Activated CD8-positive, alpha-beta memory T cell treated with anti-CD3 and anti-CD28 coated beads, Interleukin-2, amount 10 ng/mL, durations not matched to agents 7 days and 5 days (primary cell): Measurements from ENCODE around the gene ALS2CL. TPM values are rescaled to one million over a fixed set of nuclear protein-coding genes. Genes with fewer than 3 reads are reported as not detected.
A peak's percentile ranks its signal among the peaks of the same experiment; 100 is the strongest.

ENCODE experiments used
- ATAC-seq: fragments of 150-1000 bp; cut with Tn5 transposase; one replicate; pipeline ENCODE4 v1.10.0; 2021; ENCODE audit warnings: moderate library complexity
- CTCF ChIA-PET: fragments of 350-600 bp; sonication (Branson Sonifier 250); formaldehyde crosslinking; loops from one replicate; lab custom pipeline; 2021; ENCODE audit warnings: antibody characterized with exemption; lab: Charles Lee
- DNase-seq: peaks from one replicate; pipeline ENCODE4 v3.0.0-alpha.2; 2020
- H3K27ac Mint-ChIP-seq: one replicate; pipeline ENCODE4 v1.8.0; 2021; ENCODE audit warnings: mild to moderate bottlenecking, mixed read lengths
- H3K27me3 Mint-ChIP-seq: one replicate; pipeline ENCODE4 v1.8.0; 2021; ENCODE audit warnings: mixed read lengths
- H3K36me3 Mint-ChIP-seq: one replicate; pipeline ENCODE4 v1.8.0; 2021; ENCODE audit warnings: mild to moderate bottlenecking, mixed read lengths
- H3K4me1 Mint-ChIP-seq: one replicate; pipeline ENCODE4 v1.8.0; 2021; ENCODE audit warnings: mixed read lengths
- H3K4me3 Mint-ChIP-seq: one replicate; pipeline ENCODE4 v1.8.0; 2021; ENCODE audit warnings: mild to moderate bottlenecking, moderate library complexity, mixed read lengths
- H3K9me3 Mint-ChIP-seq: one replicate; pipeline ENCODE4 v1.8.0; 2022; ENCODE audit warnings: low read depth, mixed read lengths
- total RNA-seq, 2 experiments: library from RNA; stranded (reverse); gene quantifications; one replicate each; pipeline ENCODE4 v1.2.3, GENCODE V29; 2021

ALS2CL gene
- total RNA-seq, 2 experiments from 2014 or later, result 0.09 to 0.58 TPM

DNA sequence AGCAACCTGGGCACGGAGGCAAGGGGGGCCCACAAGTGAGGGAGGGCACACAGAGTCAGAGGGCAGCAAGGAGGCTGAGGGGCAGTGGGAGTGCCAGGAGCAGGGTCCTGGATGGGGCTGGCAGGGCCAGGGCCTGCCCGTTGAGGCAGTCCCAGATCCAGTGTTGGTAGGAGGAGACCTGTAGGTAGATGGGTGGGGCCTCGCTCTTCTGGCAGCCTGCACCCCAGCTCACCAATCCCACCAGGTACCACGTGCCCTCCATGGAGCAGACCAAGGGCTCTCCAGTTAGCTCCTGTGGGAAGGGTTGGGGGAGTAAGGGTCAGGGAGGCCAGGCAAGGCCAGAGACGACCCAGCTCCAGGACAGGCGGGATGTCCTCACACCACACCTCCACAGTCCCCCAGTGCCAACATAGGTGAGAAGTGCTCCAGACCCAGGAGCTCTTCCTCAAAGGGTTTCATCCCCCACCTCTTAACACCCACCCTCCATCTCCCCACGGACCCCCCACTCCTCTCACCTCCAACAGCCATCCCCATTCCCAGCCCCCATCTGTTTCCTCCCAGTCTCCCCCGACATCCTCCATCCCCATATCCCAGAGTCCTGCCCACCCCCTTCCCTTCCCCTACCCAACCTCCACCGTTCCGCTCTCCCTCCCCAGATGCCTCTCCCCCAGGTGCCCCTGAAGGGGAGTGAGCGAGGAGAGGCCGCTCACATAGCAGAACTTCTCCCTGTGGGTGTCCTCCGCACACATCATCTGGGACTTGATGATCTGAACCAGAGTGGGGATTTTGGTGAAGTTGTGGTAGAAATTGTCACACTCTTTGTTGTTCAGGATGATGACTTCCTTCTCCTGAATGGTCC lies 18.9 kb upstream of the ALS2CL start:
- DNase-seq (no peak), ATAC-seq (no peak)
- H3K27me3 Mint-ChIP-seq, result no peaks in the 10 kb centered on the region
- CTCF ChIA-PET, result no interaction called here
- H3K27ac Mint-ChIP-seq, result no peak overlapping the region
- H3K4me1 Mint-ChIP-seq, result no peaks in the 10 kb centered on the region
- no peaks in the 10 kb centered on the region for H3K36me3 Mint-ChIP-seq
- no peak overlapping the region for H3K4me3 Mint-ChIP-seq
- H3K9me3 Mint-ChIP-seq, result no peaks in the 10 kb centered on the region

DNA sequence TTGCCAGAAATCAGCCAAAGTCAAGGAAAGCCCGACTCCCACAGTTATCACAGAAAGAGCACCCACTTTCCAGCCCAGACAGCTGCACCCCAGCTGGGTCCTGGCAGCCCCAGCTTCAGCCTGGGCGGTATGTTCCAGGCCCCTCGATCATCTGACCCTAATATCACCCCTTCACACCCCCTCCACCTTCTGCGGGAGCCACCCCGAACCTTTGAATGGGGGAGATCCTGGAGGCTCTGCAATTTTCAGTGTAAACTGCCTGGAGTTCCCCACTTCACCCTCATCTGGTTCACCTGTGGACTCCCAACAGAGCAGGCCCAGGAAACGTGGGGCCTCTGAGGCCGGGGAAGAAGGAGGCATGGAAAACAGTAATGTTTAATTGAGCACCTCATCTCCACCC lies 18.3 kb upstream of the ALS2CL start:
- no peak for ATAC-seq
- no peak for DNase-seq
- H3K4me3 Mint-ChIP-seq, result no peak overlapping the region
- H3K4me1 Mint-ChIP-seq, result no peaks in the 10 kb centered on the region
- H3K9me3 Mint-ChIP-seq, result no peaks in the 10 kb centered on the region
- no peak overlapping the region for H3K27ac Mint-ChIP-seq
- CTCF ChIA-PET, result no interaction called here
- H3K36me3 Mint-ChIP-seq, result no peaks in the 10 kb centered on the region
- H3K27me3 Mint-ChIP-seq, result no peaks in the 10 kb centered on the region

DNA sequence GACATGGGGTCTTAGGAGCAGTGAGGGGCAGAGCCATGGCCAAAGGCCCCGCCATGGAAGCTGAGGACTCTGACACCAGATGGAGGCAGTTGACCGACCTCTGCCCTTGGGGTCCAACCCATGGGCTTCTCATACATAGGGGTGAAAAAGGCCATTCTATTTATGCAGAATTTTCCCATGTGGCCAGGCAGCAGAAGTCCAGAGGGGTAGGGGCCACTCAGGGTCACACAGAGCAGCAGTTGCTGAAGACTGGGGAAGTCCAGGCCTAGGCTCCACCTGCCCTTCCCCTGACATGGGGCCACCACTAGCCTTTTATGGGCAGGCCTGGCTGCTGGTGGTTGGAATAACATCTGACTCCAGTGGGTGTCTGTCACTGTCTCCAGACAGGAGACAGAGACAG lies 17.8 kb upstream of the ALS2CL start:
- no peaks in the 10 kb centered on the region for H3K9me3 Mint-ChIP-seq

DNA sequence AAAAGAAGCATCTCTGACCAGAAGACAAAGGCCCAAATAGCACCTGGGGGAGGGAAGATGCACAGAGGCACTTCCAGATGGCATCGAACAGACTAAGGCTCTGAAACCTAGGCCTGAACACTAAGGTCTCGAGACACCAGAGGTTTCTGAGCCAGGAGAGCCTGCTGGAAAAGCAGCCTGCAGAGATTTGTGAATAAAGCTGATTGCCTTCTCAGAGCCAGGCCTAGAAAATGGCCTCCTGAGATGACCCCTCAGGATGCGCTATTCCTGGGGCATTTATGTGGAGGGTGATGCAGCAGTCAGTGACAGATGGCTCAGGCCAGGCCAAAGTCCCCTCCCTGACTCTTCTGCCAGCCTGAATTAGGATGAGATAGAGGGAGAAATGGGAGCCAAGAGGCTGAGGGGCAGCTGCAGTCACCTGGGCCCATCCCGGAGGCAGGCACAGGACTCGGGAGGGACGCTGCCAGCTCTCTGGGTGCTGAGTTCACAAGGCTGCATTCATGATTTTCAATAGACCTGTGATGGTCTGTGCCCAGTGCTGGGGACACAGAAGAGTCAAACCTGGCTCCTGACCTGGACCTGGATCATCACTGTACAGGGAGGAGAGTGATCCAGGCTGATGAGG lies 17.3 kb upstream of the ALS2CL start:
- Mint-ChIP-seq H3K27ac (no peak overlapping the region), H3K9me3 (no peaks in the 10 kb centered on the region), H3K4me1 (no peaks in the 10 kb centered on the region), H3K27me3 (no peaks in the 10 kb centered on the region), H3K36me3 (no peaks in the 10 kb centered on the region), H3K4me3 (no peak overlapping the region)
- CTCF ChIA-PET, result interaction anchor here (0.6 kb wide), 1 partner anchor 639 kb away, joined by 3 read pairs; no protein-coding TSS in a partner anchor
- ATAC-seq (no peak), DNase-seq (no peak)

More for the DNA sequence above, 17.8 kb upstream of the ALS2CL start:
- ATAC-seq, result no peak
- Mint-ChIP-seq H3K36me3 (no peaks in the 10 kb centered on the region), H3K4me3 (no peak overlapping the region), H3K27ac (no peak overlapping the region), H3K4me1 (no peaks in the 10 kb centered on the region), H3K27me3 (no peaks in the 10 kb centered on the region)
- no peak for DNase-seq
- CTCF ChIA-PET, result no interaction called here

DNA sequence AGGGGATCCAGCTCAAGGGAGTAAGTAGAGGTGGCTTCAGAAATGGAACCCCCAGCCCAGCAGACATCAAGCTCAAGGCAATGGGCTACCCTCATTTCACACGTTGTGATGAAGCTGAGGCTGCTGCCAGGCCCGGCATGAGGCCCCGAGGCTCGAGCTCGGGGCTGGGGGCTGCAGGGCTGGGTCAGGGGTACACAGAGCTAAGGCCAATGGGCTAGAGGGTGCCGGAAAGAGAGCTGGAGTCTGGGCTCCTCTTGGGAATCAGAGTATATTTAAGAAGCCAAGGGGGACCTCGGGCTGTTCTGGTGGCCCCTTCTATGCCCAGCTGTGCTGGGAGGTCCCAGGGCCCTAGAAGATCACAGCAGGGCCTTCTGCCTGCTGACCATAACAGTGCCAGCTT lies 16.8 kb upstream of the ALS2CL start:
- H3K9me3 Mint-ChIP-seq, result no peaks in the 10 kb centered on the region
- no peaks in the 10 kb centered on the region for H3K4me1 Mint-ChIP-seq
- DNase-seq (no peak), ATAC-seq (no peak)
- H3K36me3 Mint-ChIP-seq, result no peaks in the 10 kb centered on the region
- CTCF ChIA-PET, result interaction anchor here (0.5 to 1.2 kb wide), 2 partner anchors 27 to 184 kb away, joined by 3 read pairs; no protein-coding TSS in a partner anchor
- no peak overlapping the region for H3K27ac Mint-ChIP-seq
- H3K27me3 Mint-ChIP-seq, result no peaks in the 10 kb centered on the region
- H3K4me3 Mint-ChIP-seq, result no peak overlapping the region

DNA sequence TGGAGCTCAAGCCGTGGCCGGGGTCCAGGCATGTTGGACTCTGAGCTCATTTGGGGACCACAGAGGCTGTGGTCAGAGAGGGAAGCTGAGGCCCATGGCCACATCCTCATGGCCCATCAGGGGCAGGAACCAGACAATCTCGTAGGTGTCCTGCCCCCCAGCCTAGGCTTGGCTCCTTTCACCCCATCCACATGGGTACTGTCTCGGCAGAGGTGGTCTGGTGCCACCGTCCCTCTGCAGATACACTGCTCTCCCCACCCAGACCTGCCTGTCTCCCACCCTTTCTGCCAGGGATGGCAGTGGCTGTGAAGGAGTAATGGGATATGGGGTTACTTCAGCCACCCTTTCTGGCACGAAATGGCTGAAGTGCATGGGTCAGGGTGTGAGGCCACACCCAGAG lies 16.2 kb upstream of the ALS2CL start:
- Mint-ChIP-seq H3K27ac (no peak overlapping the region), H3K36me3 (no peaks in the 10 kb centered on the region), H3K4me1 (no peaks in the 10 kb centered on the region), H3K4me3 (no peak overlapping the region), H3K27me3 (no peaks in the 10 kb centered on the region), H3K9me3 (no peaks in the 10 kb centered on the region)
- DNase-seq, result no peak
- CTCF ChIA-PET, result interaction anchor here (0.5 to 1.2 kb wide), 2 partner anchors 27 to 185 kb away, joined by 3 read pairs; no protein-coding TSS in a partner anchor
- ATAC-seq, result no peak

DNA sequence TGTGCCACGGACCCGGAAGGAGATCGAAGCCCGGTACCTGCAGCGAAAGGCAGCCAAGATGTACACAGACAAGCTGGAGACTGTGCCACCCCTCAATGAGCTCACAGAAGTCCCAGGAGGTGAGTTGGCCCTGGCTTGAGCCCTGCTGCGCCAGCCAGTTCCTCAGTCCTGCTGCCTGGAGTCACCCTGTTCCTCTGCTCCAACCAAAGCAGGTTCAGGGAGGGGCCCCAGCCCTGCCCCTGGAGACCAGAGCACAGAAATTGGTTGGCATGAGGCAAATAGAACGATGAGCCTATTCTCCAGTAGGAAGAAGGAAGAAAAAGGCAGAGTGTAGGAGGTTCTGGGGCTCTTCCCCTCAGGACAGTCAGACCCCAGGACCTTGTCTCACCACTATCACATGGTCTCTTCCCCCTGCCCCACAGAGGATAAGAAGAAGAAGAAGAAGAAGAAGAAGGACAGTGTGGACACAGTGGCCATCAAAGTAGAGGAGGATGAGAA lies 15.7 kb upstream of the ALS2CL start:
- DNase-seq, result no peak
- Mint-ChIP-seq H3K36me3 (no peaks in the 10 kb centered on the region), H3K4me1 (no peaks in the 10 kb centered on the region), H3K27ac (no peak overlapping the region), H3K9me3 (no peaks in the 10 kb centered on the region), H3K4me3 (no peak overlapping the region), H3K27me3 (no peaks in the 10 kb centered on the region)
- ATAC-seq, result no peak
- CTCF ChIA-PET, result interaction anchor here (1.2 to 4.4 kb wide), 2 partner anchors 186 kb away, joined by 3 to 23 read pairs; no protein-coding TSS in a partner anchor

DNA sequence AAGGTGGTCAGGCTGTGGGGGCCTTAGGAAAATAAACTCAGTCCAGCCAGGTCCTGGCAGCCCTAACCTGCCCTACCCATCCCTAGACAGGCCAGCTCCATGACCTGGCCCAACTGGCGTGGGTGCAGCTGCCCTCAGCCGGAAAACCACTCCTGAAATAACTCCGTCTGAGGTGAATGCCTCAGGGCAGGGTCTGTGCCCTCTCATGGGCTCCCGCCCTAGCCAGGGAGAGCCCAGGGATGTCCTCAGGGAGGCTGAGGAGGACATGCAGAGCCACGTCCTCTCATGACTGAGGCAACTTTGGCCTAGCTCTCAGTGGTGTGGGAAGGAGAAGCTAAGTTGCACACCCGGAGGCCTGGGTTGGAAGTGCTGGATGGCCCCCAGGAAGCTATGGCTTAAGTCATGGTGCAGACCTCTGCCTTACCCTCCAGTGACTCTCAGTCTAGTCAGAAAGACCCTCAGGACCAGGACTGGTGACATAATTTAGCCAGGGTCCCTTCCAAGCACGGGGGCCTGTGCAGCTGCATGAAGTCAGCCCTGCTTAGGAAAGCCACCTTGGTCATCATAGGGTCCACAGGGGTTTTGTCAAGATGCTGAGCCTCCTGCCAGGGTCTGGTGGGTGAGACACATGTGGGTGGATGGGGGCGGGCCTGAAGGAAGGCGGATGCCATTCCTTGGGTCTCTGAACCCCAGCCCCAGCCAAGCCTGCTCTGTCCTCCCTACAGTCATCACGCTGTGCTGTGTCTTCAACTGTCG lies 15.1 kb upstream of the ALS2CL start:
- Mint-ChIP-seq H3K27me3 (no peaks in the 10 kb centered on the region), H3K4me1 (no peaks in the 10 kb centered on the region), H3K9me3 (no peaks in the 10 kb centered on the region), H3K36me3 (no peaks in the 10 kb centered on the region), H3K4me3 (no peak overlapping the region), H3K27ac (no peak overlapping the region)
- no peak for DNase-seq
- CTCF ChIA-PET, result interaction anchor here (1.0 to 4.4 kb wide), 5 partner anchors 12 to 187 kb away, joined by 3 to 23 read pairs (median 3); no protein-coding TSS in a partner anchor
- ATAC-seq, result no peak

DNA sequence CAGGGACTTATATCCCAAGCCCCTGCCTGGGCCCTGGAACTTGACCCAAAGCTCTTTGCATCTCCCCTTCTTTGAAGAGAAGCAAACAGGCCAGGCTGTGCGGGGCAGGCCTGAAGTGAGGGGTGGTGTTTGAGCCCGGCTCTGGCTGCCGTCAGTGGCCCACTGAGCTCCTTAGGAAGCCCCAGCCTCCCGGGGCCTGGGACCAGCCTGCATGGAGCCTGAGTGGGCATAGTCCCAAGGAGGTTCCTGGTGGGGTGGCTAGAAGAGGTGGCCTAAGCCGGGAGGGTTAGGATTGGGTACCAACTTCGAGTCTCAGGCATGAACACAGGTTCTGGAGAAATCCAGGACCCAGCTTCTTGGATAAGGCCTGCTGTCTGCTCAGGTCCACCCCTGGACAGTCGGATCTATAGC lies 14.1 kb upstream of the ALS2CL start:
- CTCF ChIA-PET, result interaction anchor here (1.0 to 4.4 kb wide), 5 partner anchors 11 to 188 kb away, joined by 3 to 23 read pairs (median 3); no protein-coding TSS in a partner anchor
- H3K4me1 Mint-ChIP-seq, result no peaks in the 10 kb centered on the region
- DNase-seq, result no peak

DNA sequence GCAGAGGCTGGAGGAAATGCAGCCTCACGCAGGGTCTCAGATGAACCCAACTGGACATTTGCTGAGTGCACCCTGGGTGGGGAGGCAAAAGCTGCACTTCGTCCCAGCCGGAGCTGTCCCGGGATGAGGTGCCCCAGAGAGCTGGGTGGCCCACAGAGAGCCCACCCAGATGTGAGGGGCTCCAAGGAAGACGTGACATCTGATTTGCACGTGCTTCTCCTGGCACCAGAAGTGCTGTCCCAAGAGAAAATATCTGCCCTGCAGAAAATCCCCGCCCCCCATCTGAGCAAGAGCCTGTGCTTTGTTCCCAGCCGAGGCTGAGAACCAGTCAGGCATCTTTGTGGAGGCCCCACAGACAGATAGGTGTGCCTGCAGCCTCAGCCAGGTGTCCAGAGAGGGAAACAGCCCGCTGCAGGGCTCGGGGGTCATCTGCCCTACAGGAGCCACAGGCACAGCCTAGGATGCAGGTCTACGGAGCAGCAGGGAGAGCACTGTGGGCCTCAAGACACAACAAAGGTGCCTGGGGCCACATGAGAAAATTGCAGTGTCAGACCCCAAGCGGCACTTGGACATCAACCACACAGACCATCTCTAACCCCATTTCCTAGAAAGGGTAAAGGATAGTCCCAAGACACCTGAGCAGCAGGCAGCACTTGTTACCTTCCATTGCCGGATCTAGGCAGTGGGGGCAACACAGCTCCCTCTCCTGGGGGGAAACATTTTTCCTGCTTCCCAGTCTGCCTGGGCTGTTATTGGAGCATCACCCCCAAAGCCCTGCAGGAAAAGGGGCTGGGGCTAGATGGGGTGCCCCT lies 13.5 kb upstream of the ALS2CL start:
- DNase-seq (no peak), ATAC-seq (no peak)
- Mint-ChIP-seq H3K27ac (no peak overlapping the region), H3K27me3 (peaks cover 6% of the 10 kb centered on the region), H3K4me1 (no peaks in the 10 kb centered on the region), H3K4me3 (no peak overlapping the region), H3K9me3 (no peaks in the 10 kb centered on the region), H3K36me3 (no peaks in the 10 kb centered on the region)
- CTCF ChIA-PET, result interaction anchor here (1.0 to 4.4 kb wide), 5 partner anchors 10 to 188 kb away, joined by 3 to 23 read pairs (median 3); no protein-coding TSS in a partner anchor

More for the DNA sequence above, 14.1 kb upstream of the ALS2CL start:
- no peaks in the 10 kb centered on the region for H3K36me3 Mint-ChIP-seq
- no peaks in the 10 kb centered on the region for H3K9me3 Mint-ChIP-seq
- ATAC-seq, result no peak
- peaks cover under 1% of the 10 kb centered on the region for H3K27me3 Mint-ChIP-seq
- H3K27ac Mint-ChIP-seq, result no peak overlapping the region
- no peak overlapping the region for H3K4me3 Mint-ChIP-seq

DNA sequence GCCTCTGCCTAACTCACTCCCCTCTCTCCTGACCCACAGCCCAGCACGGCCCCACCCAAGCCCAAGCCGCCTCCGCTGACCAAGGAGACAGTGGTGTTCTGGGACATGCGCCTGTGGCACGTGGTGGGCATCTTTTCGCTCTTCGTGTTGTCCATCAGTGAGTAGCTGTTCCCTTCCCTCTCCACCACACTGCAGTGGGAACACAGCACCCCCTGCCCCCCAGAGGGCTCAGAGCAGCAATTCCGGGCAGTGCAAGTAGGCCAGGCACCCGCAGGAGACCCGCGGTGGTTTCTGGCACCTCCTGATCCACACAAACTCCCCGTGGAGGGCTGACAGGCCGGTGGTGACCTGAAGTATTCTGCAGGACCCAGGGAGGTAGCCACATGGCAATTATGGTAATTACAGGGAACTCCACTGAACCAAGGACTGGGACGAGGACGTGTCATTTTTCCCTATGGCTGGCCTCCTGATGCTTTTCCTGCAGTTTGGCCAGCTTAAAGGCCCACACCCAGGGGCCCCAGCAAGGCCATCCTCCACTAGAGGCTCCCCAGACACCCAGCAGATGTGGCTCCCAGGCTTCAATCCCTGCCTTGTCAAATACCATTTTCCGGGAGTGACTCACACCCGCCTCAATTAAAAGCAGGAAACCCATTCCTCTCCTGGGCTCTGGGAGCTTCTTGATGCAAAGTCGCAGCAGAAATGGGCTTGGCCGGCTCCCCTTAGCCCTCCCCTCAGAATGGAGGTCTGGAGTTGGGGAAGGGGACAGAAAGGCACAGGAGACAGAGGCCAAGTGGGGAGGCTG lies 12.5 kb upstream of the ALS2CL start:
- Mint-ChIP-seq H3K4me1 (no peaks in the 10 kb centered on the region), H3K36me3 (no peaks in the 10 kb centered on the region), H3K27me3 (peaks cover 13% of the 10 kb centered on the region), H3K27ac (peak overlapping the region; percentile 42), H3K4me3 (no peak overlapping the region), H3K9me3 (no peaks in the 10 kb centered on the region)
- CTCF ChIA-PET, result interaction anchor here (0.6 to 4.4 kb wide), 6 partner anchors 9 to 204 kb away, joined by 3 to 23 read pairs (median 6); no protein-coding TSS in a partner anchor
- ATAC-seq (no peak), DNase-seq (no peak)
